Measurements from ENCODE around the gene CDH24.

Gene CDH24, protein sequence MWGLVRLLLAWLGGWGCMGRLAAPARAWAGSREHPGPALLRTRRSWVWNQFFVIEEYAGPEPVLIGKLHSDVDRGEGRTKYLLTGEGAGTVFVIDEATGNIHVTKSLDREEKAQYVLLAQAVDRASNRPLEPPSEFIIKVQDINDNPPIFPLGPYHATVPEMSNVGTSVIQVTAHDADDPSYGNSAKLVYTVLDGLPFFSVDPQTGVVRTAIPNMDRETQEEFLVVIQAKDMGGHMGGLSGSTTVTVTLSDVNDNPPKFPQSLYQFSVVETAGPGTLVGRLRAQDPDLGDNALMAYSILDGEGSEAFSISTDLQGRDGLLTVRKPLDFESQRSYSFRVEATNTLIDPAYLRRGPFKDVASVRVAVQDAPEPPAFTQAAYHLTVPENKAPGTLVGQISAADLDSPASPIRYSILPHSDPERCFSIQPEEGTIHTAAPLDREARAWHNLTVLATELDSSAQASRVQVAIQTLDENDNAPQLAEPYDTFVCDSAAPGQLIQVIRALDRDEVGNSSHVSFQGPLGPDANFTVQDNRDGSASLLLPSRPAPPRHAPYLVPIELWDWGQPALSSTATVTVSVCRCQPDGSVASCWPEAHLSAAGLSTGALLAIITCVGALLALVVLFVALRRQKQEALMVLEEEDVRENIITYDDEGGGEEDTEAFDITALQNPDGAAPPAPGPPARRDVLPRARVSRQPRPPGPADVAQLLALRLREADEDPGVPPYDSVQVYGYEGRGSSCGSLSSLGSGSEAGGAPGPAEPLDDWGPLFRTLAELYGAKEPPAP

GRCh38 chr14:23056956-23057756 is at the start of gene CDH24:
Gene CDH24 (minus strand): TSS chr14:23057520. CDS start chr14:23055733, 1,787 bp downstream.
- no peak for DNase-seq (ENCODE audit: low read depth)

GRCh38 chr14:23106747-23107045 is 49.4 kb upstream of the CDH24 start:
- DNase-seq (ENCODE audit: low read depth): no peak

- no peak for DNase-seq (ENCODE audit: low read depth)
Observed at GRCh38 chr14:23105348-23105824, 48.1 kb upstream of the CDH24 start.

DNA sequence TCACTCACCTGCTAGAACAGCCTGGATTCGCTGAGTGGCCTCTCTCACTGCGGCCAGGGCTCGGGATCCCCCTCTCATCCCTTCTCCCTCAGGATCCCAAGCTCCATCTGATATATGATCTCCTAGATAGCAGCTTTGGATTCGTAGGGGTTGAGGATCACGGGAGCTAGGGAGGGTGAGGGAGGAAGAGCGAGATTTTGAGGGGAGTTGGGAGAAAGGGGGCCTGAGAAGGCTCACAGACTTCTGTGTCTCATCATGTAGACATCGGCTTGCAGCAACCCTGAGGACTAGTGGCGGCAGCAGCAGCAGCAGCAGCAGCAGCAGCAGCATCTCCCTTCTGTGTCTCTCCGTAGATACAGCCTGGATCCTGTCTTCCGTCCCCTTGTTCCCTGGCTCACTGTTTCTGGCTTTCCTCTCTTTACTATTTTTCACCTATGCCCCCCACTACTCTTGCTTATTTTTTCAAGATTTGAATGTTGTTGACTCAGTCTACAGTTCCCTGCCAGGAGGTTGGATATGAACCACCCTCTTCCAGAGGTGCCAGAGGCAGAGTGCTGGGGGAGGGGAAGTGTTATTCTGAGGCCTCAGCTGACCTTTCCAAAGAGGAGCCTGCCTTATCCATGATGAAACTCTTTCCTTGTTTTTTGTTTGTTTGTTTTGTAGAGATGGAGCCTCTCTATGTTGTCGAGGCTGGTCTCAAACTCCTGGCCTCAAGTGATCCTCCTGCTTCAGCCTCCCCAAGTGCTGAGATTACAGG is 47.4 kb upstream of the CDH24 start, which contains the start of gene CIROP:
CIROP (minus strand) TSS at position 399 of the 757 bp plus-strand sequence; CDS start at position 330, 69 bp downstream.
- DNase-seq (ENCODE audit: low read depth): no peak

- DNase-seq (ENCODE audit: low read depth): no peak
Observed at GRCh38 chr14:23104070-23104590, 46.8 kb upstream of the CDH24 start.

GRCh38 chr14:23103581-23103980 is 46.3 kb upstream of the CDH24 start:
- no peak for DNase-seq (ENCODE audit: low read depth)

- DNase-seq (ENCODE audit: low read depth): no peak
Observed at GRCh38 chr14:23102801-23103200, 45.5 kb upstream of the CDH24 start.

DNA sequence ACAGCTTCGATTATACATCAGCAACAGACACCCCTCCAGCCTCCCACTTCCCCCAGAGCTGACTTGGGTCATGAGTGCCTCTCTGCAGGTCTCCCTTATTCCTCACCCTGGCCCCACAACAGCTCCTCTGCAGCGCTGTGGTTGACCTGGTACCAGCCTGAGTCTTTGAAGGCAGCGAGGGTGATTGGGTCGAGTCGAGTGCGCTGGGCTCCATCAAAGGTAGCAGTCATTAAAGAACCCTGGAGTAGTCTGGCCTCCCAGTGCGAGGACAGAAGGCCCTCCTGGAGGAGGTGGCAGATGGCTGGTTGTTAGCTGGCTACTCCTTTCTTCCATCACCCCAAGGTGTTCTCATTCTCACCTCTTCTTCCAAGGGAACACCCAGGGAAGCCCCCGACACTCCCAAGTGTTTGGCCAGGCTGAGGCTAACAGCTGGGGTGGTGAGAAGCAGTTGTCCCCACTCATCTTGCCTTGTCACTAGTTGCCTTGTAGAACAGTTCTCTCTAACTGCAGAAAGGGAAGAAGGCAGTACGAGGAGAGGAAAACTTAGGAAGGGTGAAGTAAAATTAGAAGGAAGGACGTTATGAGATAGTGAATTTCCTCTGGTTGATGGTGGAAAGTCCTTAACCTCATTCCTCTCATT is 44.8 kb upstream of the CDH24 start:
- no peak for DNase-seq (ENCODE audit: low read depth)

DNA sequence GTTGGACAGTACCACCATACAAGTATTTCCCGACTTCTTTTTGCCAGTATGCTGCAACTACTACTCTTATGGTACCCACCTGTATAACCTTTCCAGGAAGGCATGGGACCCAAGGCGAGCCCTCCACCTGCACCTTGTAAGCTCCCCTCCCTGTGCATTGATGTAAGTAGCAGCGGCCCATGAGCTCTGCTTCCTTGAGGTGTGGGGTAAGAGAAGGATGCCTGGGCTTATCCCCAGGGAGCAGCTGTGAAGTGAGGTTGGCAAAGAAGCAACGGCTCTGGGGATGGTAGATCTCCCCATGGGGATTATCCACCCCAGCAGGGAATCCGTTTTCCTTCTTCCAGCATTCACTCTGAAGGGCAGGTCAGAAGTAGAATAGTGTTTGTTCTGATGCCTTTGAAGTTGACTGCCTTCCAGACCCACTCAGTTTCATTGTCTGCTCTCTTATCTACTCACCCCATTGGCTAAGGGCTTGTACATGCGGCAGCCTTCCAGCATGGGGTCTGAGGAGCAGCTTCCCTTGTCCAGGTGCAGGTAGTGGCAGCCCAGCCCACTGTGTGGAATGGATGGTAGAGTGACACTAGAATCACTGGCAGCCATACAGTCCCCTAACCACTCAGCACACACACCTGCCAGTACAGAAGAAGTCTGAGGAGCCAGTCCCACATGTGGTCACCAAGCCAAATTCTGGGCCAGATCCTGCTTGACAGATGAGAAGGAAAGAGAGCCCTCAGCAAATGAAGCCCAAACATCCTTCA is 44.1 kb upstream of the CDH24 start:
- no peak for DNase-seq (ENCODE audit: low read depth)

- no peak for DNase-seq (ENCODE audit: low read depth)
Observed at GRCh38 chr14:23099212-23099861, 42.0 kb upstream of the CDH24 start.

- DNase-seq (ENCODE audit: low read depth): no peak
Observed at GRCh38 chr14:23097786-23098185, 40.5 kb upstream of the CDH24 start.

DNA sequence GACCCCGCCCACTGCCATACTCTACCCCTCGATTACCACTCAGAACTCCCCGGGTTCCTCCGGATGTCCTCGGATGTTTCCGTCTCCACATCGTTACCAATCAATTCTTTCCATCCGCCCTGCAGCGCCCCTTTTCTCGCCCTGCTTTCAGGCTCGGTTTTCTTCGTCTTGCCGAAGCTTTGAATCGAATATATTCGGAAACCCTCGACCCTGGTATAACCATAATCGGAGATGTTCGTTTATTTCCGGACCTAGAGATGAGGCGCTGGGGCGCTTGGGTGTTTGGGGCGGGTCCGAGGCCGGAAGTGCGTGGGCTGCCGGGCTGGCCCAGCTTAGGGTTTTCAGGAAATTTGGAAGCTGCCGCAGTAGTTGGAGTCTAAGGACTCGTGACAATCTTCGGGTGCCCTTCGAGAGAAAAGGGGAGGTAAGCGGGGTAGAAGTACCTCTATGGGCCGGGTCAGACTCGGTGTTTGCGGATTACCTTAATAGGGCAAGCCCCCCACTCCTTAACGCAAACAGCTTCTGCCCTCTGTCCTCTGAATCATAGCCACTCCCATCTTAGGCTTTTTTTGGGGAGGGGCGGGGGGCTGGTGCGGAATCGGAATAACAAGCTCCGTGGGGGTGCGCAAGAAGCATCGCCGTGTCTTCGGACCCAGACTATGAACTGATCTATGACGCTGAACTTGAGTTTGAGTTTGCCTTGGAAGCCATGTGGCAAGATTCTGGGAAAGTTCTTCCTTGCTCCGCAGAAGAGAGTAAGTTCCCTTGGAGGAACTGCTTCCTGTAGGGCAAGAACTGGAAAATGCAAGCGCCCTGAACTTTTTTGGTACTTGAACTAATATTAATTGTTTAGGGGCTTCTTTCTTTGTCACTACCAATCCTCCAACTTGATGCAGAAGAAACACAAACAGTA is 38.1 kb upstream of the CDH24 start, which contains the start of gene C14orf119:
C14orf119 (plus strand) TSS at position 310 of the 913 bp plus-strand sequence. CDS start 2,154 bp downstream, outside the sequence.
- peak; percentile 100 for DNase-seq (ENCODE audit: low read depth)

DNA sequence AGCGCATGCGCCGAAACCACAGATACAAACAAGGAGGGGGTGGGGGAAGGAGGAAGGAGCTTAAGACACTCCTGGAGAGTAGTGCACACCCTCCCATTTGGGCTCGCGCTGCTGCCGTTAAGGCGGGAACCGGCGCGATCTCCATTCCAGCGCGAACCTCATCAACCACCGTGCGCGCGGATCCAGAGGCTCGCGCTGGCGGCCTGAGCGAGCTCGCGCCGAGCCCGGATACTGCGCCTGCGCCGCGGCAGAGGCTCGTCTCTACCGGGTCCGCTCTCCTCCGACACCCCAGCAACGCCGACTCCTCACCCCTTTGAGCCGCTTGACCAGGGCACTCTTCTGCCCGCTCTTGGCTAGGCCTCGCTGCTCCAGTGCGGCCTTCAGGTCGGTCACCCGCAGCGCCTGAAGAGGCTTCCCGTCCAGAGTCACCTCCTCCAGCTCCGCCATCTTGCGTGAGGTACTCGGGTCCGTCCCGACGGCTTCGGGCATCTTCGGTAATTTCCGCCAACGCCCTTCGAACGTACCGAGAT is 37.4 kb upstream of the CDH24 start, which contains the start of gene ACIN1:
ACIN1 (minus strand) TSS at position 471 of the 530 bp plus-strand sequence; CDS start at position 447, 24 bp downstream.
- DNase-seq (ENCODE audit: low read depth): no peak

- DNase-seq (ENCODE audit: low read depth): no peak
Observed at GRCh38 chr14:23093991-23094665, 36.8 kb upstream of the CDH24 start.

GRCh38 chr14:23093526-23093925 is 36.2 kb upstream of the CDH24 start:
- no peak for DNase-seq (ENCODE audit: low read depth)

DNA sequence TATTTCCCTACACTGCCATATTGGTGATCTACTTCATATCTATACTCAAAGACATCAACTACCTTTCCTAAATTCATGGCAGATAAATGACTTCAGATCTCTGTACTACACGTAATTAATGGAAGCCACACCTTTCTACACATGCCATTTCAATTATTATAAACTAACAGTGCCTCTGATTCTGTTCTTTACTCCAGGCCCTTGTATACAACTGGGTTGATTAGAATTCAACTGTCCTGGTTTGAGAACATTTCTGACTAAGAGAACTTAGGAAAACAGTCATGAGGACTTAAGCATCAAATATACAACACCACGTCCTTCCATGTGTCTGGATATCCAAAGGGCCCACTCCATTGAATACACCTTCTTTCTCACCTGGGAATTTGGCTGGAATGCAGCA is 35.8 kb upstream of the CDH24 start:
- DNase-seq (ENCODE audit: low read depth): no peak
